ENCODE measurements around the gene EIPR1.

GRCh38 chr2:3160751-3161330, 216.8 kb downstream of the EIPR1 start:
- no peak for TF ChIP-seq EP300 (IDR thresholded peaks at IDR 0.05)
- TF ChIP-seq, protein P1, sequence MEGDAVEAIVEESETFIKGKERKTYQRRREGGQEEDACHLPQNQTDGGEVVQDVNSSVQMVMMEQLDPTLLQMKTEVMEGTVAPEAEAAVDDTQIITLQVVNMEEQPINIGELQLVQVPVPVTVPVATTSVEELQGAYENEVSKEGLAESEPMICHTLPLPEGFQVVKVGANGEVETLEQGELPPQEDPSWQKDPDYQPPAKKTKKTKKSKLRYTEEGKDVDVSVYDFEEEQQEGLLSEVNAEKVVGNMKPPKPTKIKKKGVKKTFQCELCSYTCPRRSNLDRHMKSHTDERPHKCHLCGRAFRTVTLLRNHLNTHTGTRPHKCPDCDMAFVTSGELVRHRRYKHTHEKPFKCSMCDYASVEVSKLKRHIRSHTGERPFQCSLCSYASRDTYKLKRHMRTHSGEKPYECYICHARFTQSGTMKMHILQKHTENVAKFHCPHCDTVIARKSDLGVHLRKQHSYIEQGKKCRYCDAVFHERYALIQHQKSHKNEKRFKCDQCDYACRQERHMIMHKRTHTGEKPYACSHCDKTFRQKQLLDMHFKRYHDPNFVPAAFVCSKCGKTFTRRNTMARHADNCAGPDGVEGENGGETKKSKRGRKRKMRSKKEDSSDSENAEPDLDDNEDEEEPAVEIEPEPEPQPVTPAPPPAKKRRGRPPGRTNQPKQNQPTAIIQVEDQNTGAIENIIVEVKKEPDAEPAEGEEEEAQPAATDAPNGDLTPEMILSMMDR (IDR thresholded peaks at IDR 0.05) = no peak
- TF ChIP-seq POLR2A (IDR thresholded peaks at IDR 0.05) = no peak

Measured in ovary (tissue), 3 donors.